Central memory CD4-positive, alpha-beta T cell (primary cell): Measurements from ENCODE around the gene EPHB3.

Experiments used
- DNase-seq: peaks from one replicate; pipeline ENCODE4 v3.0.0; 2022

The EPHB3 gene

GRCh38 chr3:184581331-184581855, 19.8 kb downstream of the EPHB3 start:
- no peak for DNase-seq

GRCh38 chr3:184582646-184583577, 21.3 kb downstream of the EPHB3 start:
- no peak for DNase-seq

GRCh38 chr3:184583578-184584451, 22.2 kb downstream of the EPHB3 start:
- DNase-seq, result no peak

- no peak for DNase-seq
Measured at GRCh38 chr3:184584464-184584891, 22.9 kb downstream of the EPHB3 start.

- DNase-seq, result no peak
Measured at GRCh38 chr3:184585545-184585944, 24.0 kb downstream of the EPHB3 start.

- no peak for DNase-seq
Measured at GRCh38 chr3:184586851-184587250, 25.3 kb downstream of the EPHB3 start.

GRCh38 chr3:184588776-184589175, 27.2 kb downstream of the EPHB3 start:
- DNase-seq, result no peak

GRCh38 chr3:184590795-184591194, 29.2 kb downstream of the EPHB3 start:
- DNase-seq, result no peak

- no peak for DNase-seq
Measured at GRCh38 chr3:184591789-184592188, 30.2 kb downstream of the EPHB3 start.

GRCh38 chr3:184592371-184593219, 31.0 kb downstream of the EPHB3 start:
- DNase-seq, result no peak

- DNase-seq, result no peak
Measured at GRCh38 chr3:184593220-184593927, 31.8 kb downstream of the EPHB3 start.

GRCh38 chr3:184593928-184594303, 32.3 kb downstream of the EPHB3 start:
- DNase-seq, result no peak

- DNase-seq, result no peak
Measured at GRCh38 chr3:184594371-184595001, 32.9 kb downstream of the EPHB3 start.

- no peak for DNase-seq
Measured at GRCh38 chr3:184595726-184596125, 34.1 kb downstream of the EPHB3 start.

GRCh38 chr3:184596233-184596632, 34.6 kb downstream of the EPHB3 start:
- no peak for DNase-seq

- no peak for DNase-seq
Measured at GRCh38 chr3:184596886-184597575, 35.4 kb downstream of the EPHB3 start.

GRCh38 chr3:184597829-184598573, 36.4 kb downstream of the EPHB3 start:
- DNase-seq, result no peak

- DNase-seq, result no peak
Measured at GRCh38 chr3:184598574-184598927, 37.0 kb downstream of the EPHB3 start.

- no peak for DNase-seq
Measured at GRCh38 chr3:184599143-184599542, 37.6 kb downstream of the EPHB3 start.
